Measurements from ENCODE around the gene FUBP3.

The FUBP3 gene

DNA sequence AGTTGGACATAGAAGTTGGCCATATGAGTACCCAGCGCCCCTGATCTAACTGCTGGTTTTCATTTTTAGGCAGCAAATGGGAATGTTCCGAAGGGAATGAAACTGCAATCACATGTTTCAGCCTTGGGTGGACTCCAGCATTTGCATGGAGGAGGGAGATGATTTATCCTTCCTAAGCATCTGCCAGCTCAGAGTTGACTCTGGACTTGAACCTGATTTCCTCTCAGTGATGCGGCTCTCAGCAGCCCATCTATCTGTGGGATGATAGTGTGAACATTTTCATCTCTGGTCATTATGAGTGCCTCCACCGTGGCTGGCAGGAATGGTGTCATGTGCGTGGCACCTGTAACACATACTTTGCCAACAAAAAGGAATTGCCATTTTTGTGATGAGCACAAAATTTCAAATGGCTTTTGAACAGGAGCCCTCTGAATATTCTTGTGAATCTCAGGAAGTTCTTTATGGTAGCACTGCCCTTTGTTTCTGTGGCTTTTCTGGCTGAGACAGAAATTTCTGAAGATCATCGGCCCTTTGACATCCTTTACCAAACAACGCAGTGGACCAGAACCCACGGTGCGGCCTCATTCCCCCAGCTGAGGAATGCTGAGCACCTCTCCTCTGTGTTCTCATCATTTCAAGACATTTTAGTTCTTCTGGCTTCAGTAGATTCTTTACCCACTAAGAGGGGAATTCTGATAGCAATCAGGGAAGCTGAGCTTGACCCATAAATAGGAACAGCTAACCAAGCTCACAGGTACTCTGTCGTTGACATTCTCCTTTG is 28.5 kb downstream of the FUBP3 start:
- H3K27ac ChIP-seq (ENCODE audit: low read depth, low read length, severe bottlenecking) = no peak overlapping the region

DNA sequence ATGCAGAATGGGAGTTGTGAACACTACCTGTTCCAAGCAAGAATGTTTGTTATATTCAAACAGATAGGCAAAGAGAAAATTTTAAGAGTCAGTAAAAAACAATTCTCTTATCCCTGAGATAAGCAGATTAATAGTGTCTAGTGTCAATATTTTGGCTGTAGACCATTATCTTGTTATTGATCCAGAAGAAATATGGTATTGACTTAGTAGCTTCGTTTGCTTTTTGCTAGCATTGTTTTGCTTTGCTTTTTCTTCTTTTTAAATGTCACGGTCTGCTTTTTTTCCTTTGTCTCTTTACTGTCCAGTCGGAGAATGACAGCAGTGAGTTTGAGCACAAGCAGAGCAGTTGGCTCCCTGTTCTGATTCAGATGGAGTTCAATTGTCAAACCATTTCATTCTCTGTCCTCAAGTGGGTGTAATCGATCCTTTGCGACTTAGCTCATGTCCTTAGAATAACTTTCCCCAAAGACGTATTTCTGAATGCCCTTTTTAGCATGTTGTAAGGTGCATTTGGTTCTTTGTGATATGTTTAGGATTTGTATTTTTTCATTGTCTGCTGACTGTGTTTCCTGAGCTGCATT is 29.3 kb downstream of the FUBP3 start:
- WGBS, 2 experiments (ENCODE audit: insufficient coverage in 2 of 2) = 97 to 100% methylated on average over 3 to 5 of the region's 6 CpGs
- H3K9me3 ChIP-seq (ENCODE audit: control insufficient read depth, low read length) = no peaks in the 10 kb centered on the region
- H3K36me3 ChIP-seq (ENCODE audit: control insufficient read depth, insufficient read depth, low read length) = peaks cover 68% of the 10 kb centered on the region
- H3K4me3 ChIP-seq (ENCODE audit: extremely low read depth, insufficient read depth, low read length, poor library complexity, severe bottlenecking) = no peak overlapping the region
- no peak overlapping the region for H3K27ac ChIP-seq (ENCODE audit: low read depth, low read length, severe bottlenecking)
- H3K4me1 ChIP-seq (ENCODE audit: control insufficient read depth, insufficient read depth, low read length, poor library complexity, severe bottlenecking) = peaks cover 5% of the 10 kb centered on the region

More for the DNA sequence above, 28.5 kb downstream of the FUBP3 start:
- Histone ChIP-seq H3K36me3 (ENCODE audit: control insufficient read depth, insufficient read depth, low read length) (peaks cover 67% of the 10 kb centered on the region), H3K9me3 (ENCODE audit: control insufficient read depth, low read length) (no peaks in the 10 kb centered on the region), H3K4me1 (ENCODE audit: control insufficient read depth, insufficient read depth, low read length, poor library complexity, severe bottlenecking) (peaks cover 5% of the 10 kb centered on the region), H3K4me3 (ENCODE audit: extremely low read depth, insufficient read depth, low read length, poor library complexity, severe bottlenecking) (no peak overlapping the region)
- WGBS, 2 experiments (ENCODE audit: insufficient coverage in 2 of 2) = 94 to 95% methylated on average over 6 to 7 of the region's 10 CpGs

- peaks cover 5% of the 10 kb centered on the region for H3K4me1 ChIP-seq (ENCODE audit: control insufficient read depth, insufficient read depth, low read length, poor library complexity, severe bottlenecking)
- peaks cover 68% of the 10 kb centered on the region for H3K36me3 ChIP-seq (ENCODE audit: control insufficient read depth, insufficient read depth, low read length)
- no peaks in the 10 kb centered on the region for H3K9me3 ChIP-seq (ENCODE audit: control insufficient read depth, low read length)
- no peak overlapping the region for H3K27ac ChIP-seq (ENCODE audit: low read depth, low read length, severe bottlenecking)
- 82 to 100% methylated on average over 1 to 6 of the region's 9 CpGs for WGBS, 2 experiments (ENCODE audit: insufficient coverage in 2 of 2)
- no peak overlapping the region for H3K4me3 ChIP-seq (ENCODE audit: extremely low read depth, insufficient read depth, low read length, poor library complexity, severe bottlenecking)
Measured at GRCh38 chr9:130609163-130609562, 29.8 kb downstream of the FUBP3 start.

- Histone ChIP-seq H3K36me3 (ENCODE audit: control insufficient read depth, insufficient read depth, low read length) (peaks cover 73% of the 10 kb centered on the region), H3K4me1 (ENCODE audit: control insufficient read depth, insufficient read depth, low read length, poor library complexity, severe bottlenecking) (peaks cover 5% of the 10 kb centered on the region), H3K27ac (ENCODE audit: low read depth, low read length, severe bottlenecking) (no peak overlapping the region), H3K4me3 (ENCODE audit: extremely low read depth, insufficient read depth, low read length, poor library complexity, severe bottlenecking) (no peak overlapping the region), H3K9me3 (ENCODE audit: control insufficient read depth, low read length) (no peaks in the 10 kb centered on the region)
- WGBS, 2 experiments (ENCODE audit: insufficient coverage in 2 of 2) = 89 to 90% methylated on average over 5 to 6 of the region's 8 CpGs
Measured at GRCh38 chr9:130610862-130611707, 31.7 kb downstream of the FUBP3 start.

DNA sequence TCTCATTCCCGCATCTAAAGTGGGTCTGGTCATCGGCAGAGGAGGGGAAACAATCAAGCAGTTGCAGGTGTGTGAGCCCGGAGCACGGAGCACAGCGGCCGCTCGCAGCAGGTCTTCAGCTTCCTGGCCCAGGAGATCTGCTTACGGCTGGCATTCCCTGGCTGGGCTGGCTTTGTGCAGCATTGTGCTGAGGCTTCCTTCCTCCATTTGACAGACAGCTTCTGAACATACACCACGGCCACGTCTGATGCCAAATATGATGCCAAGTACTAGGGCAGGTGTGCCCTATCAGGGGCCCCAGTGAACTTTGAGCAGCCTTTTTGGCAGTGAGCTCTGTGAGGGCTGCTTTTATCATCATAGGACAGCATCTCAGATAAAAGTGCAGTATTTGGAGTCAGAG is 37.1 kb downstream of the FUBP3 start:
- peaks cover 97% of the 10 kb centered on the region for H3K36me3 ChIP-seq (ENCODE audit: control insufficient read depth, insufficient read depth, low read length)
- no peaks in the 10 kb centered on the region for H3K4me1 ChIP-seq (ENCODE audit: control insufficient read depth, insufficient read depth, low read length, poor library complexity, severe bottlenecking)
- H3K9me3 ChIP-seq (ENCODE audit: control insufficient read depth, low read length) = no peaks in the 10 kb centered on the region
- WGBS, 2 experiments (ENCODE audit: insufficient coverage in 2 of 2) = 92 to 97% methylated on average over 10 of the region's 10 CpGs
- H3K27ac ChIP-seq (ENCODE audit: low read depth, low read length, severe bottlenecking) = no peak overlapping the region
- no peak overlapping the region for H3K4me3 ChIP-seq (ENCODE audit: extremely low read depth, insufficient read depth, low read length, poor library complexity, severe bottlenecking)

GRCh38 chr9:130623466-130623865 is 44.1 kb downstream of the FUBP3 start:
- Histone ChIP-seq H3K9me3 (ENCODE audit: control insufficient read depth, low read length) (no peaks in the 10 kb centered on the region), H3K4me3 (ENCODE audit: extremely low read depth, insufficient read depth, low read length, poor library complexity, severe bottlenecking) (no peak overlapping the region), H3K36me3 (ENCODE audit: control insufficient read depth, insufficient read depth, low read length) (peaks cover 91% of the 10 kb centered on the region), H3K4me1 (ENCODE audit: control insufficient read depth, insufficient read depth, low read length, poor library complexity, severe bottlenecking) (peaks cover 6% of the 10 kb centered on the region), H3K27ac (ENCODE audit: low read depth, low read length, severe bottlenecking) (no peak overlapping the region)
- 96 to 98% methylated on average over 8 to 10 of the region's 10 CpGs for WGBS, 2 experiments (ENCODE audit: insufficient coverage in 2 of 2)

DNA sequence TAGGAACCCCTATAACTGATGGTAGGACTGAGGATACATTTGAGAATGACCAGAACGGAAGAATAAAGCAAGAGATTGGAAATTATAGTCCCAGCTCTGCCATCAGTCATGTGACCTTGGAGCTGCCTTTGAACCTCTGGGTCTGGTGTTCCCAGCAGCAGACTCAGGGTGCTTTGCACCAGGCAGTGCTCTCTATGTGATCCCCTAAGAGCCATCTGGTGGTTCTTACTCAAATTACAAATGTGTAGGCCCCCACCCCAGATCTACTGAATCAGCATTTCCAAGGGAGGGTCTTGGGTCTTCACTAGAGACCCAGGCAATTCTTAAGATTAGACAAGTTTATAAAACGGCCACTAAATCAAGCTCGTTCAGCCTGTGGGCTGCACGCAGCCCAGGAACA is 44.8 kb downstream of the FUBP3 start:
- WGBS, 2 experiments (ENCODE audit: insufficient coverage in 2 of 2) = 78 to 100% methylated on average over 1 of the region's 4 CpGs
- no peak overlapping the region for H3K27ac ChIP-seq (ENCODE audit: low read depth, low read length, severe bottlenecking)
- peaks cover 87% of the 10 kb centered on the region for H3K36me3 ChIP-seq (ENCODE audit: control insufficient read depth, insufficient read depth, low read length)
- no peaks in the 10 kb centered on the region for H3K9me3 ChIP-seq (ENCODE audit: control insufficient read depth, low read length)
- H3K4me3 ChIP-seq (ENCODE audit: extremely low read depth, insufficient read depth, low read length, poor library complexity, severe bottlenecking) = no peak overlapping the region
- H3K4me1 ChIP-seq (ENCODE audit: control insufficient read depth, insufficient read depth, low read length, poor library complexity, severe bottlenecking) = peaks cover 6% of the 10 kb centered on the region

DNA sequence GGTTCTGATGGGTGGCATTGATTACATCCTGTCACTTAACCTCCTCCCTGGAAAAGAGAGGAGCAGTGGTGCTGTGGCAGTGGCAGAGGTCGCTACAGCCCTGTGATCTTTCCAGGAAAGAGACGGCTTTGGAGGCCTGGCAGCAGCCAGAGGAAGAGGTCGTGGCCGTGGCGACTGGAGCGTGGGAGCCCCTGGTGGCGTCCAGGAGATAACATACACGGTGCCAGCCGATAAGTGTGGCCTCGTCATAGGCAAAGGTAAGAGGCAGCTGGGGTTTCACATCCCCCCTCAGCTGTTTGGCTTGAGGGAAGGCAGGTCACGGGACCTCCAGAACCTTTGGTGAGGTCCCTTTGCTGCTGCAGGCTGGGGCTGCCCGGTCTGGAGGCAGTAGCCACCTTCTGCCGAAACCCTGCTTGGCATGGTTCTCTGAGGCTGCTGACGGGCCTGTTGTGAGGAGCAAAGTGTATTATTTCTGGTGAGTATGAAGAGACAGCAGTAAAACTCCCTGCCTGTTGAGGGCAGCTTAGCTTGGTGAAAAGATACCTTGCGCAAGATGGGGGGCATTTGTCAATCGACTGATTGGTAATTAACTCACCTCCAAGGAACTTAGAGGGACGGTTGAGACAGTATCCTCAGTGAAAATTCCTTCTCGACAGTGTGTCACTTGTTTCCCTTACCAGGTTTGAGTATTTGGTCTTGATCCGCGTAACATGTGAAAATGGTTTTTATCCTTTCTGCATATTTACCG is 47.0 kb downstream of the FUBP3 start:
- Histone ChIP-seq H3K9me3 (ENCODE audit: control insufficient read depth, low read length) (no peaks in the 10 kb centered on the region), H3K36me3 (ENCODE audit: control insufficient read depth, insufficient read depth, low read length) (peaks cover 87% of the 10 kb centered on the region), H3K4me1 (ENCODE audit: control insufficient read depth, insufficient read depth, low read length, poor library complexity, severe bottlenecking) (peaks cover 6% of the 10 kb centered on the region), H3K27ac (ENCODE audit: low read depth, low read length, severe bottlenecking) (no peak overlapping the region), H3K4me3 (ENCODE audit: extremely low read depth, insufficient read depth, low read length, poor library complexity, severe bottlenecking) (no peak overlapping the region)
- 89 to 94% methylated on average over 17 to 21 of the region's 21 CpGs for WGBS, 2 experiments (ENCODE audit: insufficient coverage in 2 of 2)

GRCh38 chr9:130627051-130627450 is 47.7 kb downstream of the FUBP3 start:
- Histone ChIP-seq H3K9me3 (ENCODE audit: control insufficient read depth, low read length) (no peaks in the 10 kb centered on the region), H3K4me3 (ENCODE audit: extremely low read depth, insufficient read depth, low read length, poor library complexity, severe bottlenecking) (no peak overlapping the region), H3K27ac (ENCODE audit: low read depth, low read length, severe bottlenecking) (no peak overlapping the region), H3K36me3 (ENCODE audit: control insufficient read depth, insufficient read depth, low read length) (peaks cover 90% of the 10 kb centered on the region), H3K4me1 (ENCODE audit: control insufficient read depth, insufficient read depth, low read length, poor library complexity, severe bottlenecking) (peaks cover 6% of the 10 kb centered on the region)
- 90 to 93% methylated on average over 5 to 10 of the region's 10 CpGs for WGBS, 2 experiments (ENCODE audit: insufficient coverage in 2 of 2)
